Ishikawa (cell line): ENCODE data around the gene HLCS.

ENCODE experiments used
- CEBPB ChIP-seq: IDR thresholded peaks from 2 replicates; pipeline ENCODE4 v1.6.1; 2012
- CREB1 ChIP-seq: IDR thresholded peaks from 2 replicates; pipeline ENCODE4 v1.6.1; 2012; ENCODE audit warnings: low read depth
- EGR1 ChIP-seq: IDR thresholded peaks from 2 replicates; pipeline ENCODE4 v1.6.1; 2012
- NFIC ChIP-seq: IDR thresholded peaks from 2 replicates; pipeline ENCODE4 v1.6.1; 2012
- YY1 ChIP-seq: IDR thresholded peaks from 2 replicates; pipeline ENCODE4 v1.6.1; 2012; ENCODE audit warnings: low read depth
- TF ChIP-seq, protein P1 (sequence below): IDR thresholded peaks from 2 replicates; pipeline ENCODE4 v1.6.1; 2012; ENCODE audit warnings: low read depth, mild to moderate bottlenecking

DNA sequence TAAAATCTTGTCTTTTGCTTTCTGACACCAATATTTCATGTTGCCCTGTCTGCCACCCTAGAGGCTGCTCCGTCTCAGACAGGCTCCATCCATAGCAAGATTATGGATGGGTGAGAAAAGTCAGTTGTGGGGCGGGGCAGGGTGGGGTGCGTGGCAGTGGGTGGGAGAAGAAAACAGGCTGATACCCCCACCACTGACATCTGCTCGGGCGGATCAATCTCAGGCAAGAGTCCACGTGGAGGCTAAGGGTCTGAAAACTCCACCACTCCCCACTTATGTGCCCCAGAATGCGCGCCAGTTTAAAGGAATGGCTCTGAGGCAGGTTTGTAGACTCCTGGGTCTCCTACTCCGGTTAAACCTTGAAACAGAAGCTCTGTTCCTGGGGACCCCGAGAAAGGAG, 101.5 kb downstream of the HLCS start:
- TF ChIP-seq, protein P1, sequence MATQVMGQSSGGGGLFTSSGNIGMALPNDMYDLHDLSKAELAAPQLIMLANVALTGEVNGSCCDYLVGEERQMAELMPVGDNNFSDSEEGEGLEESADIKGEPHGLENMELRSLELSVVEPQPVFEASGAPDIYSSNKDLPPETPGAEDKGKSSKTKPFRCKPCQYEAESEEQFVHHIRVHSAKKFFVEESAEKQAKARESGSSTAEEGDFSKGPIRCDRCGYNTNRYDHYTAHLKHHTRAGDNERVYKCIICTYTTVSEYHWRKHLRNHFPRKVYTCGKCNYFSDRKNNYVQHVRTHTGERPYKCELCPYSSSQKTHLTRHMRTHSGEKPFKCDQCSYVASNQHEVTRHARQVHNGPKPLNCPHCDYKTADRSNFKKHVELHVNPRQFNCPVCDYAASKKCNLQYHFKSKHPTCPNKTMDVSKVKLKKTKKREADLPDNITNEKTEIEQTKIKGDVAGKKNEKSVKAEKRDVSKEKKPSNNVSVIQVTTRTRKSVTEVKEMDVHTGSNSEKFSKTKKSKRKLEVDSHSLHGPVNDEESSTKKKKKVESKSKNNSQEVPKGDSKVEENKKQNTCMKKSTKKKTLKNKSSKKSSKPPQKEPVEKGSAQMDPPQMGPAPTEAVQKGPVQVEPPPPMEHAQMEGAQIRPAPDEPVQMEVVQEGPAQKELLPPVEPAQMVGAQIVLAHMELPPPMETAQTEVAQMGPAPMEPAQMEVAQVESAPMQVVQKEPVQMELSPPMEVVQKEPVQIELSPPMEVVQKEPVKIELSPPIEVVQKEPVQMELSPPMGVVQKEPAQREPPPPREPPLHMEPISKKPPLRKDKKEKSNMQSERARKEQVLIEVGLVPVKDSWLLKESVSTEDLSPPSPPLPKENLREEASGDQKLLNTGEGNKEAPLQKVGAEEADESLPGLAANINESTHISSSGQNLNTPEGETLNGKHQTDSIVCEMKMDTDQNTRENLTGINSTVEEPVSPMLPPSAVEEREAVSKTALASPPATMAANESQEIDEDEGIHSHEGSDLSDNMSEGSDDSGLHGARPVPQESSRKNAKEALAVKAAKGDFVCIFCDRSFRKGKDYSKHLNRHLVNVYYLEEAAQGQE = no peak
- no peak for TF ChIP-seq EGR1
- no peak for TF ChIP-seq CEBPB
- no peak for TF ChIP-seq NFIC
- no peak for TF ChIP-seq CREB1
- no peak for TF ChIP-seq YY1
